H1 (cell line): Measurements from ENCODE around the gene PIGX. TPM values are rescaled to one million over a fixed set of nuclear protein-coding genes. Genes with fewer than 3 reads are reported as not detected.
A peak's percentile ranks its signal among the peaks of the same experiment; 100 is the strongest.

Source experiments
- CTCF ChIA-PET: fragments of 300-600 bp; sonication (Branson Sonifier 250); formaldehyde crosslinking; loops from one replicate; lab custom pipeline; 2021; ENCODE audit not compliant: partially characterized antibody; lab: Charles Lee
- POLR2A ChIA-PET: fragments of 300-600 bp; sonication (Branson Sonifier 250); formaldehyde crosslinking; loops from one replicate; lab custom pipeline; 2021; ENCODE audit warnings: inconsistent platforms; ENCODE audit not compliant: partially characterized antibody; lab: Charles Lee
- DNase-seq, 2 experiments: peaks; one replicate each; pipeline versions ENCODE4 v3.0.0 to v3.0.0-alpha.2; 2010 to 2022; ENCODE audit warnings: low spot score in 2 of 2, low read depth in 1 of 2, mixed read lengths in 1 of 2
- FAIRE-seq: peaks from 2 replicates; lab custom pipeline; 2011; peaks lifted over from hg19 to GRCh38; lab: Jason Lieb, UNC
- H2AFZ ChIP-seq: 2 replicates; pipeline ENCODE4 v1.8.1; 2012; ENCODE audit warnings: low read length, inconsistent platforms
- H2AK5ac ChIP-seq: 2 replicates; pipeline ENCODE4 v1.6.1; 2013; ENCODE audit warnings: low read depth, low read length
- H2BK120ac ChIP-seq: replicated peaks from 2 replicates; pipeline ENCODE3; 2013; ENCODE audit warnings: low read depth, low read length, inconsistent platforms
- H2BK12ac ChIP-seq: 2 replicates; pipeline ENCODE4 v1.6.1; 2013; ENCODE audit warnings: low read depth, low read length
- H2BK15ac ChIP-seq: 2 replicates; pipeline ENCODE4 v1.6.1; 2013; ENCODE audit warnings: low read length
- H2BK20ac ChIP-seq: 2 replicates; pipeline ENCODE4 v1.6.1; 2013; ENCODE audit warnings: low read length
- H2BK5ac ChIP-seq: 2 replicates; pipeline ENCODE4 v1.6.1; 2013; ENCODE audit warnings: low read depth, low read length
- H3K14ac ChIP-seq: 2 replicates; pipeline ENCODE4 v1.6.1; 2013; ENCODE audit warnings: inconsistent platforms; ENCODE audit not compliant: insufficient read length
- H3K18ac ChIP-seq: 2 replicates; pipeline ENCODE4 v1.6.1; 2013; ENCODE audit warnings: low read length; ENCODE audit errors: extremely low read depth
- H3K23ac ChIP-seq: 2 replicates; pipeline ENCODE4 v1.6.1; 2013; ENCODE audit warnings: inconsistent platforms; ENCODE audit not compliant: insufficient read length
- H3K23me2 ChIP-seq: 2 replicates; pipeline ENCODE4 v1.6.1; 2013; ENCODE audit warnings: low read depth, low read length
- H3K27ac ChIP-seq: 2 replicates; pipeline ENCODE4 v1.6.1; 2011; ENCODE audit warnings: low read depth, low read length, inconsistent platforms
- H3K27me3 ChIP-seq, 4 experiments: replicated peaks in 1 of 4; 1 replicate in 1 of 4; 2 replicates in 3 of 4; pipeline versions ENCODE4 v1.6.1 to v1.8.1; 2011 to 2013; ENCODE audit warnings: low read length in 3 of 4, mild to moderate bottlenecking in 3 of 4, inconsistent platforms in 2 of 4, mixed read lengths in 2 of 4, moderate library complexity in 1 of 4; ENCODE audit not compliant: control insufficient read depth in 3 of 4, insufficient read depth in 3 of 4; ENCODE audit errors: extremely low read depth in 1 of 4
- H3K36me3 ChIP-seq, 4 experiments: 2 replicates each; pipeline versions ENCODE4 v1.6.1 to v1.8.1; 2011 to 2013; ENCODE audit warnings: mild to moderate bottlenecking in 4 of 4, low read length in 3 of 4, moderate library complexity in 2 of 4, control low read depth in 1 of 4, inconsistent platforms in 1 of 4; ENCODE audit not compliant: insufficient read depth in 4 of 4, control insufficient read depth in 2 of 4
- H3K4ac ChIP-seq: replicated peaks from 2 replicates; pipeline ENCODE3; 2013; ENCODE audit warnings: low read length, low read depth, mixed read lengths, inconsistent platforms; ENCODE audit not compliant: insufficient read length
- H3K4me1 ChIP-seq, 4 experiments: replicated peaks in 1 of 4; 1 replicate in 1 of 4; 2 replicates in 3 of 4; pipeline versions ENCODE4 v1.6.1 to v1.8.1; 2011 to 2013; ENCODE audit warnings: low read length in 3 of 4, inconsistent platforms in 2 of 4, mixed read lengths in 1 of 4; ENCODE audit not compliant: insufficient read depth in 4 of 4, control insufficient read depth in 3 of 4
- H3K4me2 ChIP-seq, 2 experiments: 2 replicates each; pipeline versions ENCODE4 v1.6.1 to v1.8.1; 2011 to 2013; ENCODE audit warnings: low read depth in 2 of 2, low read length in 2 of 2, control low read depth in 1 of 2, inconsistent platforms in 1 of 2, mild to moderate bottlenecking in 1 of 2; ENCODE audit not compliant: insufficient read depth in 1 of 2
- H3K4me3 ChIP-seq, 4 experiments: fragments of 200-600, 300-600 bp in 1 of 4; sonication (generic), shearing (Covaris generic), sonication (Bioruptor Twin) in 1 of 4; 2 replicates each; pipeline versions ENCODE4 v1.5.1 to v1.8.1; 2011 to 2016; ENCODE audit warnings: low read length in 4 of 4, low read depth in 3 of 4, control low read depth in 2 of 4, inconsistent platforms in 2 of 4, mild to moderate bottlenecking in 2 of 4, mixed read lengths in 1 of 4, moderate library complexity in 1 of 4; ENCODE audit not compliant: insufficient read depth in 2 of 4; ENCODE audit errors: extremely low read depth in 1 of 4
- H3K56ac ChIP-seq: replicated peaks from 2 replicates; pipeline ENCODE3; 2013; ENCODE audit warnings: low read depth, mild to moderate bottlenecking, mixed read lengths, low read length, inconsistent platforms; ENCODE audit not compliant: insufficient read length
- H3K79me1 ChIP-seq: 2 replicates; pipeline ENCODE4 v1.6.1; 2013; ENCODE audit warnings: low read depth, low read length, control low read depth
- H3K79me2 ChIP-seq, 2 experiments: 2 replicates each; pipeline versions ENCODE4 v1.6.1 to v1.8.1; 2012 to 2013; ENCODE audit warnings: low read length in 2 of 2, mild to moderate bottlenecking in 2 of 2, inconsistent platforms in 1 of 2; ENCODE audit not compliant: insufficient read depth in 2 of 2, control insufficient read depth in 1 of 2
- H3K9ac ChIP-seq, 4 experiments: replicated peaks in 1 of 4; 1 replicate in 1 of 4; 2 replicates in 3 of 4; pipeline versions ENCODE4 v1.6.1 to v1.8.1; 2011 to 2013; ENCODE audit warnings: low read depth in 3 of 4, low read length in 3 of 4, control low read depth in 2 of 4, mild to moderate bottlenecking in 2 of 4, moderate library complexity in 2 of 4, inconsistent platforms in 1 of 4; ENCODE audit errors: extremely low read depth in 1 of 4
- H3K9me3 ChIP-seq, 2 experiments: 2 replicates each; pipeline versions ENCODE4 v1.6.1 to v1.8.1; 2012 to 2013; ENCODE audit warnings: mild to moderate bottlenecking in 2 of 2, moderate library complexity in 2 of 2, control low read depth in 1 of 2, inconsistent platforms in 1 of 2, low read depth in 1 of 2, low read length in 1 of 2, mixed read lengths in 1 of 2; ENCODE audit not compliant: insufficient read depth in 2 of 2
- H4K20me1 ChIP-seq, 2 experiments: replicated peaks in 1 of 2; 2 replicates each; pipeline versions ENCODE3 to v1.8.1; 2011 to 2013; ENCODE audit warnings: inconsistent platforms in 2 of 2, low read length in 2 of 2, mild to moderate bottlenecking in 1 of 2; ENCODE audit not compliant: insufficient read depth in 2 of 2, control insufficient read depth in 1 of 2
- H4K5ac ChIP-seq: 2 replicates; pipeline ENCODE4 v1.6.1; 2013; ENCODE audit warnings: low read length, low read depth, mixed read lengths, inconsistent platforms; ENCODE audit not compliant: insufficient read length
- H4K8ac ChIP-seq: 2 replicates; pipeline ENCODE4 v1.8.0; 2013; ENCODE audit warnings: mild to moderate bottlenecking, moderate library complexity, low read length, inconsistent platforms; ENCODE audit not compliant: insufficient read depth; ENCODE audit errors: extremely low read depth
- H4K91ac ChIP-seq: replicated peaks from 2 replicates; pipeline ENCODE3; 2013; ENCODE audit warnings: low read length, mixed read lengths, inconsistent platforms; ENCODE audit not compliant: insufficient read length
- BCL11A ChIP-seq, 2 experiments: IDR thresholded peaks; one replicate each; pipeline ENCODE4 v1.6.1; 2011; ENCODE audit warnings: low read depth in 2 of 2, low read length in 2 of 2, mild to moderate bottlenecking in 2 of 2
- WGBS, 2 experiments: shearing (Covaris generic) in 1 of 2; methylation state at CpG; one replicate each; pipeline versions ENCODE4 v1.1.6 to v1.1.7; 2013 to 2015; ENCODE audit warnings: low lambda C conversion rate in 2 of 2, mixed read lengths in 2 of 2, inconsistent platforms in 1 of 2, low coverage in 1 of 2, missing lambda C conversion rate in 1 of 2; ENCODE audit not compliant: insufficient replicate concordance in 2 of 2, insufficient coverage in 1 of 2, insufficient read length in 1 of 2; ENCODE audit errors: extremely low coverage in 1 of 2, missing lambda C conversion rate in 1 of 2; 5-methylcytosine and 5-hydroxymethylcytosine counted together
- polyA plus RNA-seq, 7 experiments: library from polyadenylated mRNA; depleted of rRNA in 3 of 7; stranded (reverse) in 5 of 7; unstranded in 2 of 7; fragments of >200 nt in 5 of 7; fragments of 200-250 nt in 2 of 7; gene quantifications; 1 replicate in 5 of 7; 2 replicates in 1 of 7; 4 replicates in 1 of 7; pipeline versions ENCODE4 v1.2.1 to v1.2.3, GENCODE V29; 2011 to 2013; ENCODE audit warnings: missing spikeins in 2 of 7, mixed read lengths in 2 of 7
- total RNA-seq: library from RNA; stranded (reverse); fragmentation: NEBNext Ultra II Directional; extraction: Animal tissue kit (Norgen Biotek cat#: 25700); gene quantifications from 2 replicates; pipeline ENCODE4 v1.2.1, GENCODE V29; 2021

Gene PIGX
- total and polyA plus RNA-seq, 2 of the 8 experiments (the other 6 are each of a cell fraction or from before 2014, with no cell fraction given) = 7.0 to 14.9 TPM

- Histone ChIP-seq H2BK120ac (no peak overlapping the region), H3K4ac (no peak overlapping the region), H3K79me2 (peaks cover 18 to 64% of the 10 kb centered on the region in 2 experiments), H4K8ac (no peak overlapping the region), H3K9me3 (no peaks in the 10 kb centered on the region), H3K36me3 (no peaks in the 10 kb centered on the region), H4K5ac (no peak overlapping the region), H3K9ac (peak overlapping the region in 2 of 4 experiments; percentile 69 to 95; a peak in 2 of 7 replicates), H3K23ac (no peak overlapping the region), H3K79me1 (no peaks in the 10 kb centered on the region), H3K4me2 (peak overlapping the region; percentile 87 to 88), H3K4me3 (peak overlapping the region; percentile 80 to 99 (median 92)), H2BK12ac (no peak overlapping the region), H4K91ac (no peak overlapping the region), H3K56ac (no peak overlapping the region), H2BK5ac (no peak overlapping the region), H3K4me1 (peaks cover 0 to 4% (median 0%) of the 10 kb centered on the region in 4 experiments; a peak in 2 of 7 replicates), H2BK15ac (no peak overlapping the region), H3K27me3 (no peaks in the 10 kb centered on the region), H4K20me1 (peaks cover 0 to 2% of the 10 kb centered on the region in 2 experiments), H3K14ac (no peak overlapping the region), H2AK5ac (no peak overlapping the region), H3K27ac (no peak overlapping the region), H3K18ac (no peak overlapping the region), H2BK20ac (no peak overlapping the region), H3K23me2 (peaks cover 3% of the 10 kb centered on the region; the same call in 1 of the 2 replicates), H2AFZ (no peak overlapping the region)
- no peak for TF ChIP-seq BCL11A (IDR thresholded peaks at IDR 0.05; ENCODE audit: low read depth in 2 of 2, low read length in 2 of 2)
- ChIA-PET CTCF (interaction anchor here (0.6 to 1.2 kb wide), 2 partner anchors 29 to 62 kb away, joined by 3 to 4 read pairs; partner anchors contain the start of genes CEP19 and PIGX), POLR2A (interaction anchor here (1.3 to 2.7 kb wide), 6 partner anchors 8 to 143 kb away, joined by 3 to 23 read pairs (median 4); partner anchors contain the start of genes CEP19 and PIGX)
- FAIRE-seq = no peak
- WGBS, 2 experiments = 69% methylated on average over 5 of the region's 5 CpGs; no CpG with 5 or more reads in 1 of the 2 experiments
- DNase-seq = no peak
These were observed 29.2 kb downstream of the PIGX start for GRCh38 chr3:196741249-196741889.
